ENCODE measurements around the gene MYL5. TPM values are rescaled to one million over a fixed set of nuclear protein-coding genes. Genes with fewer than 3 reads are reported as not detected.

Gene MYL5
- 9.4 to 14.5 TPM (median 10.4 TPM) in 5 replicates for total RNA-seq (2022; extraction: Qiagen RNA extraction; ENCODE audit: low read depth)

DNA sequence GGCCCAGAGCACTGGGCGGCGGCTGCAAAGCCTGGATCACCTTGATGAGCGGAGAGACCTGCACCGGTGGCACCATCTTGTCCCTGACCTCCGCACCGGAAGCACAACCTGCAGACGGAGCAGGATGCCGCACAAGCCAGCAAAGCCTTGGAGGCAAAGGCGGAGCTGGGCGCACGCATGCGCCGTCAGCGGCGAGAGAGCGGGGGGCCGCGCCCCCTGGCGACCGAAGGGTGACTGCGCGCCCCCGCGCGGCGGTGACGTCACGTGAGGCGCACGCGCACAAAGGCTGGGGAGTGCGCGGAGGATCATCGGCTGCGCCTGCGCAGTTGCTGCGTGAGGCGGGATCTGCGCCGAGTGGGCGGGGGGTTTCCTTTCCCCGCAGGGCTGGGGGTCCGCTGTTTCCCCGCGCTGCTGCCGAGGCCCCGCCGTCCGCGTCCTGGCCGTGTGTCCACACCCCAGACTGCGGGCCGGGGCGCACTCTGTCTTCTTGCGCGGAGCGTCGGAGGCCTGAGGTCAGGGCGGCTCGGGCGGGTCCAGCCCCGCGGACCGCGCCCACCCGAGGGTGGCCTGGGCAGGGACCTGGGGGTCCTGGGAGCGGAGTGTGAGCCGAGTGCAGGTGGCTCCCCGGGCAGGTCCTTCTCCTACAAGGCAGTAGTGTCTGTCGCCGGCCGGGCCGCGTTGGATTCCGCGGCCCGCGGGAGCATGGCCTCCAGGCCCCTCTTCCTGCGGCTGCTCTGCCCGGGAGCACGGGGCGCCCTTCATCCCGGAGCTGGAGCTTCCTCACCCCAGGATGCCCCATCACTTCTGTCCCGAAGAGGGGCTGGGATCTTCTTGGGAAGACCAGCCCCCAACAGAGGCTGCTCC lies at the start of gene MYL5, which contains the start of gene ATP5ME:
MYL5 (plus strand) TSS at position 371 of the 864 bp plus-strand sequence. CDS start 3,485 bp downstream, outside the sequence.
ATP5ME (minus strand) TSS at position 105 of the 864 bp plus-strand sequence; CDS start at position 76, 29 bp downstream.

GRCh38 chr4:624705-625590 lies 49.4 kb upstream of the MYL5 start, which contains the start of gene PDE6B:
TSS of gene PDE6B (plus strand) at chr4:625573. CDS start at chr4:625627, 54 bp downstream.

DNA sequence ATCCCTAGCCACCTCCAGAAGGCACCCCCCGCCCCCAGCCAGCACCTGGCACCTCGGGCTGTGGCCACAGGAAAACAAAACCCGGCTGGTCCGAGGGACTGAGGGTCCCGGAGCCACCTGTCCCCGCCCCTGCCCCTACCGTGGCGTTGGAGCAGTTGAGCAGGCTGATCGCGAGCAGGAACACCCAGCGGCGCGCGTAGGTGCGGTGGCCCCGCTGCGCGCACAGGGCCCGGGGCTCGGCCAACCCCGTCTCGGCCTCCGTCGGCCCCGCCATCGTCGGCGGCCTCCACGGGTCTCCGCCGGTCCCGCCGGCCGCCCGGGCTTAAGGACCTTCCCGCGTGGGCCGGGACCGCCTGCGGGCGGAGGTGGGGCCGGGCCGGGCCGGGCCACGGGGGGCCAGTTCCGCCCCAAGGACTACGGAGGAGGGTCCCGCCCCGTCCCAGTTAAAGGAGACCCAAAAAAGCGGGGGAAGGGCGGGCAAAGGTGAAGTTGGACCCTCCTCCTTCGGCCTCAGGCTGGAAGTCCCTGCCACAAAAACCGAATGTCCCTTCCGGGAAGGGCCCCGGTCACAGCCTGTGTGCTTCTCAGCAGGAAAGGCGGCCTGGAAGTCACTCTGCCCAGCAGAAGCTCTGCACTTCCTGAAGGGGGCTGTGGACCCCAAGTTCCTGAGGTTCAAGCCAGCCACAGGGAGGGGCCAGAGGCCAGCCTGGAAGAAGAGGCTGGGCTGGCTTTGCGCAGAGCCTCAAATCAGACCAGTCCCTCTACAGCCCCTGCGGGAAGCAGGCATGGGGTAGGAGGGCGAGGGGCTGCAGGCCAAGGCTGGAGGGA lies 14.7 kb downstream of the MYL5 start, which contains the start of gene SLC49A3:
SLC49A3 (minus strand) TSS at position 298 of the 828 bp plus-strand sequence; CDS start at position 274, 24 bp downstream.

GRCh38 chr4:705278-706082 lies 31.1 kb downstream of the MYL5 start, which contains the start of gene PCGF3:
TSS of gene PCGF3 (plus strand) at chr4:705832. CDS start at chr4:733681, 27,849 bp downstream.

Other genes starting within 250 kb of the MYL5 start
- 12.1 to 16.1 TPM (median 15.8 TPM) in 5 replicates for gene ZNF721, start 175.4 kb upstream of the MYL5 start, total RNA-seq (2022; extraction: Qiagen RNA extraction; ENCODE audit: low read depth)
- 20.9 to 27.9 TPM (median 23.9 TPM) in 5 replicates for gene PIGG, start 175.3 kb upstream of the MYL5 start, total RNA-seq (2022; extraction: Qiagen RNA extraction; ENCODE audit: low read depth)
- not detected in 5 replicates for gene TMEM271, start 98.2 kb upstream of the MYL5 start, total RNA-seq (2022; extraction: Qiagen RNA extraction; ENCODE audit: low read depth)
- not detected in 5 replicates for gene PDE6B, start 49.0 kb upstream of the MYL5 start, total RNA-seq (2022; extraction: Qiagen RNA extraction; ENCODE audit: low read depth)
- 352 to 470 TPM (median 373 TPM) in 5 replicates for gene ATP5ME, start 266 bp upstream of the MYL5 start, total RNA-seq (2022; extraction: Qiagen RNA extraction; ENCODE audit: low read depth)
- gene SLC49A3, start 14.6 kb downstream of the MYL5 start, total RNA-seq (2022; extraction: Qiagen RNA extraction; ENCODE audit: low read depth), result 0.08 to 0.39 TPM (median 0.14 TPM) in 4 of 5 replicates, not detected in the other
- 16.2 to 24.1 TPM (median 21.3 TPM) in 5 replicates for gene PCGF3, start 31.3 kb downstream of the MYL5 start, total RNA-seq (2022; extraction: Qiagen RNA extraction; ENCODE audit: low read depth)
- 0.25 to 1.2 TPM (median 0.44 TPM) in 5 replicates for gene CPLX1, start 151.6 kb downstream of the MYL5 start, total RNA-seq (2022; extraction: Qiagen RNA extraction; ENCODE audit: low read depth)

Measured in A549 treated with GW870086 at 1 μM for 4 hours (cell line).